GM12878 (cell line): ENCODE results near the gene FAM228B.

Experiments used
- CBFB ChIP-seq: IDR thresholded peaks from 2 replicates; pipeline ENCODE4 v1.6.1; 2016; ENCODE audit warnings: antibody characterized with exemption, low read depth
- CEBPB ChIP-seq, 2 experiments: fragments of 150-350 bp in 1 of 2; IDR thresholded peaks; 2 replicates each; pipeline ENCODE4 v1.6.1; 2012 to 2014; ENCODE audit warnings: low read depth in 2 of 2, low read length in 2 of 2, borderline replicate concordance in 1 of 2, inconsistent platforms in 1 of 2
- JUND ChIP-seq: IDR thresholded peaks from 2 replicates; pipeline ENCODE4 v1.6.1; 2012; ENCODE audit warnings: low read depth, mild to moderate bottlenecking, low read length, improper control_type of control experiment, moderate library complexity
- POLR2A ChIP-seq: IDR thresholded peaks from 2 replicates; pipeline ENCODE4 v1.6.1; 2011; ENCODE audit warnings: low read depth, mild to moderate bottlenecking, low read length
- POLR2AphosphoS5 ChIP-seq: IDR thresholded peaks from 2 replicates; pipeline ENCODE4 v1.6.1; 2011; ENCODE audit warnings: mild to moderate bottlenecking, low read length, inconsistent platforms
- POU2F2 ChIP-seq: IDR thresholded peaks from 3 replicates; pipeline ENCODE4 v1.6.1; 2011; ENCODE audit warnings: low read depth, mild to moderate bottlenecking, low read length, borderline replicate concordance
- TF ChIP-seq, protein P1 (sequence below), 3 experiments: IDR thresholded peaks in 2 of 3; conservative IDR thresholded peaks in 1 of 3; 2 replicates each; pipeline ENCODE4 v1.5.1; 2011; ENCODE audit warnings: low read depth in 3 of 3, low read length in 3 of 3, mild to moderate bottlenecking in 3 of 3, control low read depth in 2 of 3, moderate library complexity in 2 of 3, inconsistent platforms in 1 of 3, mixed read lengths in 1 of 3; ENCODE audit not compliant: control insufficient read depth in 2 of 3, insufficient read depth in 1 of 3; ENCODE audit errors: extremely low read depth in 1 of 3
- TF ChIP-seq, protein P2 (sequence below): IDR thresholded peaks from 2 replicates; pipeline ENCODE4 v1.6.1; 2011; ENCODE audit warnings: low read depth, low read length, improper control_type of control experiment, borderline replicate concordance
- TF ChIP-seq, protein P3 (sequence below): IDR thresholded peaks from 2 replicates; pipeline ENCODE4 v1.6.1; 2012; ENCODE audit warnings: low read depth, low read length, improper control_type of control experiment
- TF ChIP-seq, protein P4 (sequence below): IDR thresholded peaks from 2 replicates; pipeline ENCODE4 v1.6.1; 2012; ENCODE audit warnings: low read length, inconsistent platforms

DNA sequence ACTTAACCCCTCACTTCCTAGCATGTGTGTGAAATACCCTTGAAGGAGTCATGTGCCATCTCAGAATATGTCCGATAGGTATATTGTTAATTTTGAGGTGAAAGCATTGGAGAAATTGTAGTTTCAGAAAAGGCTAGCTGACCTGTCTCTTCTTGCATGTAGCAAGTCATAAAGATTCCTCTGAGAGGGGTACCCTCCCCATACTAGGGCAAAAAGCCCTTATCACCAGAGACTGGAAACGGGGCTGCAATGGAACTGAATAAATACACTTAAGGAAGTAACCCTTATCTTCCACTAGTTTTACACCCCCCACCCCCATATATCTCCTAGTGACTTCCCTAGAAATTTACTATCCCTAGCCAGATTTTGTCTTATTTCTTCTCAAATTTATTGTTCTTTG lies 45.4 kb upstream of the FAM228B start:
- TF ChIP-seq CBFB = no peak
- TF ChIP-seq, protein P1, sequence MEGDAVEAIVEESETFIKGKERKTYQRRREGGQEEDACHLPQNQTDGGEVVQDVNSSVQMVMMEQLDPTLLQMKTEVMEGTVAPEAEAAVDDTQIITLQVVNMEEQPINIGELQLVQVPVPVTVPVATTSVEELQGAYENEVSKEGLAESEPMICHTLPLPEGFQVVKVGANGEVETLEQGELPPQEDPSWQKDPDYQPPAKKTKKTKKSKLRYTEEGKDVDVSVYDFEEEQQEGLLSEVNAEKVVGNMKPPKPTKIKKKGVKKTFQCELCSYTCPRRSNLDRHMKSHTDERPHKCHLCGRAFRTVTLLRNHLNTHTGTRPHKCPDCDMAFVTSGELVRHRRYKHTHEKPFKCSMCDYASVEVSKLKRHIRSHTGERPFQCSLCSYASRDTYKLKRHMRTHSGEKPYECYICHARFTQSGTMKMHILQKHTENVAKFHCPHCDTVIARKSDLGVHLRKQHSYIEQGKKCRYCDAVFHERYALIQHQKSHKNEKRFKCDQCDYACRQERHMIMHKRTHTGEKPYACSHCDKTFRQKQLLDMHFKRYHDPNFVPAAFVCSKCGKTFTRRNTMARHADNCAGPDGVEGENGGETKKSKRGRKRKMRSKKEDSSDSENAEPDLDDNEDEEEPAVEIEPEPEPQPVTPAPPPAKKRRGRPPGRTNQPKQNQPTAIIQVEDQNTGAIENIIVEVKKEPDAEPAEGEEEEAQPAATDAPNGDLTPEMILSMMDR (IDR thresholded peaks at IDR 0.05 in 2 of 3, conservative IDR thresholded peaks at IDR 0.05 in 1 of 3; ENCODE audit: control insufficient read depth in 2 of 3, extremely low read depth in 1 of 3, insufficient read depth in 1 of 3, low read depth in 3 of 3, low read length in 3 of 3) = no peak
- no peak for TF ChIP-seq POU2F2
- TF ChIP-seq, protein P2, sequence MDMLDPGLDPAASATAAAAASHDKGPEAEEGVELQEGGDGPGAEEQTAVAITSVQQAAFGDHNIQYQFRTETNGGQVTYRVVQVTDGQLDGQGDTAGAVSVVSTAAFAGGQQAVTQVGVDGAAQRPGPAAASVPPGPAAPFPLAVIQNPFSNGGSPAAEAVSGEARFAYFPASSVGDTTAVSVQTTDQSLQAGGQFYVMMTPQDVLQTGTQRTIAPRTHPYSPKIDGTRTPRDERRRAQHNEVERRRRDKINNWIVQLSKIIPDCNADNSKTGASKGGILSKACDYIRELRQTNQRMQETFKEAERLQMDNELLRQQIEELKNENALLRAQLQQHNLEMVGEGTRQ = no peak
- TF ChIP-seq POLR2AphosphoS5 = no peak
- TF ChIP-seq CEBPB (IDR thresholded peaks at IDR 0.05; ENCODE audit: borderline replicate concordance in 1 of 2, low read depth in 2 of 2, low read length in 2 of 2) = no peak
- TF ChIP-seq, protein P3, sequence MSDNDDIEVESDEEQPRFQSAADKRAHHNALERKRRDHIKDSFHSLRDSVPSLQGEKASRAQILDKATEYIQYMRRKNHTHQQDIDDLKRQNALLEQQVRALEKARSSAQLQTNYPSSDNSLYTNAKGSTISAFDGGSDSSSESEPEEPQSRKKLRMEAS = no peak
- TF ChIP-seq JUND = no peak
- TF ChIP-seq POLR2A = no peak
- TF ChIP-seq, protein P4, sequence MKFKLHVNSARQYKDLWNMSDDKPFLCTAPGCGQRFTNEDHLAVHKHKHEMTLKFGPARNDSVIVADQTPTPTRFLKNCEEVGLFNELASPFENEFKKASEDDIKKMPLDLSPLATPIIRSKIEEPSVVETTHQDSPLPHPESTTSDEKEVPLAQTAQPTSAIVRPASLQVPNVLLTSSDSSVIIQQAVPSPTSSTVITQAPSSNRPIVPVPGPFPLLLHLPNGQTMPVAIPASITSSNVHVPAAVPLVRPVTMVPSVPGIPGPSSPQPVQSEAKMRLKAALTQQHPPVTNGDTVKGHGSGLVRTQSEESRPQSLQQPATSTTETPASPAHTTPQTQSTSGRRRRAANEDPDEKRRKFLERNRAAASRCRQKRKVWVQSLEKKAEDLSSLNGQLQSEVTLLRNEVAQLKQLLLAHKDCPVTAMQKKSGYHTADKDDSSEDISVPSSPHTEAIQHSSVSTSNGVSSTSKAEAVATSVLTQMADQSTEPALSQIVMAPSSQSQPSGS = no peak
